K562 (cell line): ENCODE results near the gene MPPED2. TPM values are rescaled to one million over a fixed set of nuclear protein-coding genes. Genes with fewer than 3 reads are reported as not detected.

Source experiments
- ATAC-seq: fragments of 200-7000 bp; cut with Tn5 transposase; 3 replicates; pipeline ENCODE4 v1.9.1; 2020; ENCODE audit warnings: moderate library complexity
- BruUV-seq: library from RNA; stranded (reverse); fragments of 400-500 nt; replicated peaks from 2 replicates; lab custom pipeline; 2021; lab: Mats Ljungman, UMichigan
- CTCF ChIA-PET: fragments of 300-600 bp; formaldehyde crosslinking; extraction: SDS; loops from one replicate; lab custom pipeline; 2021; ENCODE audit warnings: low intra/inter-chr PET ratio; lab: Yijun Ruan, JAX
- POLR2A ChIA-PET: fragments of 300-600, 350-650 bp; sonication (Branson Sonifier 250); formaldehyde crosslinking; extraction: SDS; loops from one replicate; lab custom pipeline; 2021; ENCODE audit warnings: antibody characterized with exemption, inconsistent platforms; lab: Yijun Ruan, JAX
- DNase-seq, 4 experiments: peaks; one replicate each; pipeline versions ENCODE4 v3.0.0 to v3.0.0-alpha.2; 2011 to 2018; ENCODE audit warnings: low spot score in 3 of 4, mixed read lengths in 3 of 4; ENCODE audit errors: extremely low read depth in 1 of 4
- FAIRE-seq: peaks from 2 replicates; lab custom pipeline; 2011; peaks lifted over from hg19 to GRCh38; lab: Jason Lieb, UNC
- H2AFZ ChIP-seq: 2 replicates; pipeline ENCODE4 v1.6.0; 2011; ENCODE audit warnings: low read depth, low read length, control low read depth, inconsistent platforms
- H3K27ac ChIP-seq: fragments of 200-600 bp; 3 replicates; pipeline ENCODE4 v1.8.0; 2011; ENCODE audit warnings: low read depth, mild to moderate bottlenecking, control low read depth, inconsistent platforms, low read length, moderate library complexity, mixed read lengths; ENCODE audit errors: extremely low read depth
- H3K27me3 ChIP-seq, 2 experiments: fragments of 300-600 bp in 1 of 2; 2 replicates in 1 of 2; 3 replicates in 1 of 2; pipeline versions ENCODE4 v1.6.0 to v1.8.0; 2011; ENCODE audit warnings: inconsistent platforms in 2 of 2, low read length in 2 of 2, mild to moderate bottlenecking in 1 of 2, mixed read lengths in 1 of 2, moderate library complexity in 1 of 2; ENCODE audit not compliant: control insufficient read depth in 2 of 2, insufficient read depth in 2 of 2
- H3K36me3 ChIP-seq: fragments of 300-600 bp; 3 replicates; pipeline ENCODE4 v1.8.0; 2011; ENCODE audit warnings: mild to moderate bottlenecking, low read length, inconsistent platforms; ENCODE audit not compliant: control insufficient read depth, insufficient read depth
- H3K4me1 ChIP-seq, 2 experiments: fragments of 200-600 bp in 1 of 2; replicated peaks in 1 of 2; 2 replicates in 1 of 2; 3 replicates in 1 of 2; pipeline versions ENCODE4 v1.5.1 to v1.8.0; 2011; ENCODE audit warnings: inconsistent platforms in 2 of 2, low read length in 2 of 2, mild to moderate bottlenecking in 1 of 2, mixed read lengths in 1 of 2, moderate library complexity in 1 of 2; ENCODE audit not compliant: control insufficient read depth in 2 of 2, insufficient read depth in 2 of 2
- H3K4me2 ChIP-seq: 2 replicates; pipeline ENCODE4 v1.6.1; 2011; ENCODE audit warnings: low read length, control low read depth, inconsistent platforms, mixed read lengths; ENCODE audit not compliant: insufficient read depth
- H3K4me3 ChIP-seq: fragments of 200-600 bp; sonication (generic), shearing (Covaris generic); 2 replicates; pipeline ENCODE4 v1.5.1; 2016; ENCODE audit warnings: control low read depth, inconsistent platforms
- H3K79me2 ChIP-seq: fragments of 200-600 bp; 3 replicates; pipeline ENCODE4 v1.8.0; 2011; ENCODE audit warnings: low read length, inconsistent platforms; ENCODE audit not compliant: control insufficient read depth, insufficient read depth
- H3K9ac ChIP-seq, 2 experiments: 2 replicates each; pipeline versions ENCODE4 v1.6.0 to v1.6.1; 2011; ENCODE audit warnings: low read depth in 2 of 2, low read length in 2 of 2, control low read depth in 1 of 2, inconsistent platforms in 1 of 2, mild to moderate bottlenecking in 1 of 2, mixed read lengths in 1 of 2; ENCODE audit not compliant: insufficient read depth in 1 of 2
- H3K9me1 ChIP-seq: one replicate; pipeline ENCODE4 v1.6.0; 2011; ENCODE audit warnings: inconsistent platforms, mild to moderate bottlenecking, low read length, moderate library complexity; ENCODE audit not compliant: control insufficient read depth, insufficient read depth
- H3K9me3 ChIP-seq: replicated peaks from 2 replicates; pipeline ENCODE4 v1.5.1; 2011; ENCODE audit warnings: low read depth, low read length, inconsistent platforms; ENCODE audit not compliant: control insufficient read depth, insufficient read depth
- H4K20me1 ChIP-seq: replicated peaks from 2 replicates; pipeline ENCODE4 v1.6.1; 2011; ENCODE audit warnings: low read length, inconsistent platforms, mixed read lengths; ENCODE audit not compliant: control insufficient read depth, insufficient read depth
- BCLAF1 ChIP-seq, 2 experiments: fragments of 450-650 bp in 1 of 2; IDR thresholded peaks; 2 replicates each; pipeline ENCODE4 v1.6.1; 2011 to 2017; ENCODE audit warnings: low read depth in 2 of 2, antibody characterized with exemption in 1 of 2, borderline replicate concordance in 1 of 2, low read length in 1 of 2, mild to moderate bottlenecking in 1 of 2, mixed read lengths in 1 of 2; ENCODE audit not compliant: control insufficient read depth in 1 of 2
- CBFA2T3 ChIP-seq: fragments of 450-650 bp; IDR thresholded peaks from 2 replicates; pipeline ENCODE4 v1.6.1; 2017
- ETV6 ChIP-seq, 3 experiments: fragments of 150-350 bp in 1 of 3; sonication (generic) in 1 of 3; formaldehyde crosslinking in 1 of 3; IDR thresholded peaks; 2 replicates each; pipeline versions ENCODE4 v1.6.1 to v1.8.0; 2014 to 2022; ENCODE audit warnings: borderline replicate concordance in 2 of 3, low read depth in 2 of 3, antibody characterized with exemption in 1 of 3, low read length in 1 of 3, mild to moderate bottlenecking in 1 of 3, missing genetic modification reagents in 1 of 3
- FOXP4 ChIP-seq: sonication (generic); formaldehyde crosslinking; IDR thresholded peaks from 2 replicates; pipeline ENCODE4 v1.8.0; 2022; ENCODE audit warnings: mild to moderate bottlenecking, missing genetic modification reagents, borderline replicate concordance
- GTF2E2 ChIP-seq: fragments of 200-800 bp; sonication (Bioruptor generic); IDR thresholded peaks from 2 replicates; pipeline ENCODE4 v1.6.1; 2016; ENCODE audit warnings: missing genetic modification characterization, missing compliant biosample characterization
- MCM7 ChIP-seq, 2 experiments: fragments of 450-650 bp; IDR thresholded peaks; 2 replicates each; pipeline ENCODE4 v1.6.1; 2016 to 2018
- PPARD ChIP-seq: fragments of 250-450 bp; sonication (Bioruptor Pico); IDR thresholded peaks from 2 replicates; pipeline ENCODE4 v1.8.0; 2022; ENCODE audit warnings: inconsistent platforms, mild to moderate bottlenecking, moderate library complexity
- RBM15 ChIP-seq: fragments of 200-400 bp; formaldehyde crosslinking; IDR thresholded peaks from 2 replicates; pipeline ENCODE4 v1.6.1; 2018; ENCODE audit warnings: mild to moderate bottlenecking, low read length, moderate library complexity; ENCODE audit not compliant: insufficient read depth
- RBM34 ChIP-seq: fragments of 200-400 bp; formaldehyde crosslinking; IDR thresholded peaks from 2 replicates; pipeline ENCODE4 v1.6.1; 2018; ENCODE audit warnings: low read length, borderline replicate concordance; ENCODE audit not compliant: insufficient read depth
- SP2 ChIP-seq: IDR thresholded peaks from 2 replicates; pipeline ENCODE4 v1.6.1; 2011; ENCODE audit warnings: mild to moderate bottlenecking, low read depth, low read length, moderate library complexity; ENCODE audit not compliant: poor library complexity, severe bottlenecking; ENCODE audit errors: extremely low read depth
- SREBF1 ChIP-seq: fragments of 150-350 bp; IDR thresholded peaks from 2 replicates; pipeline ENCODE4 v1.6.1; 2014; ENCODE audit warnings: antibody characterized with exemption, low read depth, low read length, borderline replicate concordance
- XRCC3 ChIP-seq: fragments of 450-650 bp; IDR thresholded peaks from 2 replicates; pipeline ENCODE4 v1.6.1; 2017; ENCODE audit warnings: mild to moderate bottlenecking, moderate library complexity
- ZNF134 ChIP-seq: fragments of 250-450 bp; sonication (Bioruptor Pico); conservative IDR thresholded peaks from 2 replicates; pipeline ENCODE4 v1.4.0; 2020
- WGBS: fragments of 100-300 bp; shearing (Covaris generic); methylation state at CpG from one replicate; pipeline ENCODE4 v1.1.6; 2016; ENCODE audit warnings: low coverage, mixed read lengths; ENCODE audit not compliant: insufficient coverage; ENCODE audit errors: missing lambda C conversion rate; 5-methylcytosine and 5-hydroxymethylcytosine counted together
- in situ Hi-C: fragments of 300-500 bp; cut with MboI; formaldehyde crosslinking; loops from 4 replicates; pipeline ENCODE4 v1.15.0; 2018; ENCODE audit warnings: inconsistent platforms, mixed read lengths
- intact Hi-C: fragments of 100-400 bp; cut with micrococcal nuclease; formaldehyde crosslinking; loops from 2 replicates; pipeline ENCODE4 v1.14.2; 2022
- polyA plus RNA-seq, 8 experiments: library from polyadenylated mRNA; depleted of rRNA in 4 of 8; stranded (reverse) in 5 of 8; unstranded in 3 of 8; fragments of >200 nt; fragmentation: Nextera tagmentation in 2 of 8; fragmentation: Illumina TruSeq in 1 of 8; extraction: Ambion mirVana in 2 of 8; extraction: Trizol in 1 of 8; gene quantifications; 2 replicates each; pipeline versions ENCODE4 v1.2.1 to v1.2.3, GENCODE V29; 2011 to 2014; ENCODE audit warnings: inconsistent platforms in 1 of 8, missing spikeins in 1 of 8
- total RNA-seq, 7 experiments: library from RNA; depleted of rRNA in 6 of 7; stranded (reverse); fragments of >200 nt in 6 of 7; fragmentation: Illumina TruSeq in 2 of 7; extraction: Trizol in 2 of 7; gene quantifications; 2 replicates each; pipeline versions ENCODE4 v1.2.1 to v1.2.3, GENCODE V29; 2011 to 2021; ENCODE audit warnings: low replicate concordance in 1 of 7
- TF ChIP-seq, protein P1 (sequence below): fragments of 250-450 bp; sonication (Bioruptor Pico); IDR thresholded peaks from 2 replicates; pipeline ENCODE4 v1.5.0; 2021; ENCODE audit warnings: mild to moderate bottlenecking, borderline replicate concordance

The MPPED2 gene
- total and polyA plus RNA-seq, 9 of the 15 experiments (the other 6 are each of a cell fraction or from before 2014, with no cell fraction given), result not detected

GRCh38 chr11:30596832-30597231, 10.7 kb upstream of the MPPED2 start:
- FAIRE-seq (no peak), DNase-seq (no peak), ATAC-seq (no peak)
- WGBS, result 3% methylated on average over 2 of the region's 2 CpGs
- no peak overlapping the region for H3K4me3 ChIP-seq
- no TSS peak for BruUV-seq
- intact Hi-C loops, result no loop called here
- H3K79me2 ChIP-seq, result no peaks in the 10 kb centered on the region
- no peak overlapping the region for H3K4me2 ChIP-seq
- ChIA-PET CTCF (no interaction called here), POLR2A (no interaction called here)
- H3K4me1 ChIP-seq, result no peaks in the 10 kb centered on the region
- H4K20me1 ChIP-seq, result no peaks in the 10 kb centered on the region
- in situ Hi-C loops, result no loop called here
- TF ChIP-seq RBM15 (no peak), SP2 (no peak), BCLAF1 (IDR thresholded peaks at IDR 0.05; ENCODE audit: borderline replicate concordance in 1 of 2, control insufficient read depth in 1 of 2, low read depth in 2 of 2, low read length in 1 of 2) (no peak), XRCC3 (no peak), SREBF1 (no peak), ETV6 (IDR thresholded peaks at IDR 0.05; ENCODE audit: borderline replicate concordance in 1 of 2, low read depth in 2 of 2, low read length in 1 of 2) (no peak), ETV6 (CRISPR knock-in tag; IDR thresholded peaks at IDR 0.05; ENCODE audit: borderline replicate concordance) (no peak), ZNF134 (no peak), MCM7 (IDR thresholded peaks at IDR 0.05) (no peak), RBM34 (no peak), GTF2E2 (tag) (no peak), CBFA2T3 (no peak), PPARD (CRISPR knock-in tag) (no peak), FOXP4 (CRISPR knock-in tag) (no peak)
- TF ChIP-seq, protein P1, sequence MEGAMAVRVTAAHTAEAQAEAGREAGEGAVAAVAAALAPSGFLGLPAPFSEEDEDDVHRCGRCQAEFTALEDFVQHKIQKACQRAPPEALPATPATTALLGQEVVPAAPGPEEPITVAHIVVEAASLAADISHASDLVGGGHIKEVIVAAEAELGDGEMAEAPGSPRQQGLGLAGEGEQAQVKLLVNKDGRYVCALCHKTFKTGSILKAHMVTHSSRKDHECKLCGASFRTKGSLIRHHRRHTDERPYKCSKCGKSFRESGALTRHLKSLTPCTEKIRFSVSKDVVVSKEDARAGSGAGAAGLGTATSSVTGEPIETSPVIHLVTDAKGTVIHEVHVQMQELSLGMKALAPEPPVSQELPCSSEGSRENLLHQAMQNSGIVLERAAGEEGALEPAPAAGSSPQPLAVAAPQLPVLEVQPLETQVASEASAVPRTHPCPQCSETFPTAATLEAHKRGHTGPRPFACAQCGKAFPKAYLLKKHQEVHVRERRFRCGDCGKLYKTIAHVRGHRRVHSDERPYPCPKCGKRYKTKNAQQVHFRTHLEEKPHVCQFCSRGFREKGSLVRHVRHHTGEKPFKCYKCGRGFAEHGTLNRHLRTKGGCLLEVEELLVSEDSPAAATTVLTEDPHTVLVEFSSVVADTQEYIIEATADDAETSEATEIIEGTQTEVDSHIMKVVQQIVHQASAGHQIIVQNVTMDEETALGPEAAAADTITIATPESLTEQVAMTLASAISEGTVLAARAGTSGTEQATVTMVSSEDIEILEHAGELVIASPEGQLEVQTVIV (CRISPR knock-in tag), result no peak
- H3K27me3 ChIP-seq, result no peaks in the 10 kb centered on the region
- H2AFZ ChIP-seq, result no peak overlapping the region
- H3K36me3 ChIP-seq, result no peaks in the 10 kb centered on the region
- no peaks in the 10 kb centered on the region for H3K9me3 ChIP-seq
- no peaks in the 10 kb centered on the region for H3K9me1 ChIP-seq
- H3K27ac ChIP-seq, result no peak overlapping the region
- no peak overlapping the region for H3K9ac ChIP-seq
